H1 (cell line): ENCODE results near the gene PLEKHG1. TPM values are rescaled to one million over a fixed set of nuclear protein-coding genes. Genes with fewer than 3 reads are reported as not detected.

Experiments used
- USF2 ChIP-seq: IDR thresholded peaks from 2 replicates; pipeline ENCODE4 v1.6.1; 2011; ENCODE audit warnings: low read length, improper control_type of control experiment
- polyA plus RNA-seq, 7 experiments: library from polyadenylated mRNA; depleted of rRNA in 3 of 7; stranded (reverse) in 5 of 7; unstranded in 2 of 7; fragments of >200 nt in 5 of 7; fragments of 200-250 nt in 2 of 7; gene quantifications; 1 replicate in 5 of 7; 2 replicates in 1 of 7; 4 replicates in 1 of 7; pipeline versions ENCODE4 v1.2.1 to v1.2.3, GENCODE V29; 2011 to 2013; ENCODE audit warnings: missing spikeins in 2 of 7, mixed read lengths in 2 of 7
- total RNA-seq: library from RNA; stranded (reverse); fragmentation: NEBNext Ultra II Directional; extraction: Animal tissue kit (Norgen Biotek cat#: 25700); gene quantifications from 2 replicates; pipeline ENCODE4 v1.2.1, GENCODE V29; 2021

Gene PLEKHG1
- total and polyA plus RNA-seq, 2 of the 8 experiments (the other 6 are each of a cell fraction or from before 2014, with no cell fraction given), result 0.94 to 2.2 TPM

- no peak for TF ChIP-seq USF2
- TF ChIP-seq, all 59 proteins: peak for 0
Observed at GRCh38 chr6:150576651-150577226, 22.9 kb upstream of the PLEKHG1 start (continued).
